ENCODE data around the gene DNAJC5.

The DNAJC5 gene

DNA sequence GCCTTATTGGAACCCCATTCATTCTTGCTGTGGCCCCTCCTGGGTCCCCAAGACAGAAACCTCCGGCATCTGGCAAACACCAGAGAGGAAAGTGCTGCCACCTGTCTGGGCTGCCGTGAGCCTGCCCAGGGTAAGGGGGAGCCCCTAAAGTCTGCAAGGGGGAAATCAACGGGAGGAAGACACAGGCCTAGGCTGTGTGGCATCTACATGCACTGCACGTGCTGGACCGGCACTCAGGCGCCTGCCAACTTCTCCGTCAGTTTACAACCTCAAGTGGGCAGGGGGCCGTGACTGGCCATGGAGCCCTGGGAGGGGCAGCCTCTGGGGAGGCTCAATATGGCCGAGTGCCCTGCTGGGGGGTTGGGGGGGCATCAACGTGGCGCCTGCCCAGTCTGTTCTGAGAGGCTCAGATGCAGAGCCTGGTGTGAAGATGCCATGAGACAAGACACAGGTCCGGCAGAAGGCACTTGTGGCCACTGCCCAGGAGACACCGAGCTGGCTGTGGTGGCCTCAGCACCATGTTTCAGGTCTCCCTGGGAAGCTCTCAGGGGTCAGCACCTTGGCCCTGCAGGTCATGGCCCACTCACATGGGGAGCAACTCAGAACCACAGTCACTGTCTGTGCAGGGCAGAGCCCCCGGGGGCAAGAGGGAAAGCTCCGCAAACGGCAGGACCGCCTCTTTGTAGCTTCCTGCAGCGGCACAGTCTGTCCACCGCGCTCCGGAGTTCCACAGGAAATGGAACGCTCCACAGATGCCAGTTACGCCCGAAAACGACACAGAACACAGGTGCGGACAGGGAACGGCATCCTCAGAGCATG is 52.9 kb downstream of the DNAJC5 start:
- TF ChIP-seq, protein P1, sequence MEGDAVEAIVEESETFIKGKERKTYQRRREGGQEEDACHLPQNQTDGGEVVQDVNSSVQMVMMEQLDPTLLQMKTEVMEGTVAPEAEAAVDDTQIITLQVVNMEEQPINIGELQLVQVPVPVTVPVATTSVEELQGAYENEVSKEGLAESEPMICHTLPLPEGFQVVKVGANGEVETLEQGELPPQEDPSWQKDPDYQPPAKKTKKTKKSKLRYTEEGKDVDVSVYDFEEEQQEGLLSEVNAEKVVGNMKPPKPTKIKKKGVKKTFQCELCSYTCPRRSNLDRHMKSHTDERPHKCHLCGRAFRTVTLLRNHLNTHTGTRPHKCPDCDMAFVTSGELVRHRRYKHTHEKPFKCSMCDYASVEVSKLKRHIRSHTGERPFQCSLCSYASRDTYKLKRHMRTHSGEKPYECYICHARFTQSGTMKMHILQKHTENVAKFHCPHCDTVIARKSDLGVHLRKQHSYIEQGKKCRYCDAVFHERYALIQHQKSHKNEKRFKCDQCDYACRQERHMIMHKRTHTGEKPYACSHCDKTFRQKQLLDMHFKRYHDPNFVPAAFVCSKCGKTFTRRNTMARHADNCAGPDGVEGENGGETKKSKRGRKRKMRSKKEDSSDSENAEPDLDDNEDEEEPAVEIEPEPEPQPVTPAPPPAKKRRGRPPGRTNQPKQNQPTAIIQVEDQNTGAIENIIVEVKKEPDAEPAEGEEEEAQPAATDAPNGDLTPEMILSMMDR (IDR thresholded peaks at IDR 0.05; ENCODE audit: low read depth, low read length, poor library complexity, severe bottlenecking), result no peak
- no peak for TF ChIP-seq EZH2phosphoT487 (IDR thresholded peaks at IDR 0.05; ENCODE audit: borderline replicate concordance, low read length)
- Histone ChIP-seq H3K27ac (ENCODE audit: low read depth, low read length) (no peak overlapping the region), H3F3A (ENCODE audit: control insufficient read depth, insufficient read depth) (peaks cover 11% of the 10 kb centered on the region; the same call in 1 of the 2 replicates), H4K20me1 (ENCODE audit: control insufficient read depth, insufficient read depth, low read depth, low read length) (peaks cover 15% of the 10 kb centered on the region; the same call in 1 of the 2 replicates), H3K79me2 (ENCODE audit: control insufficient read depth, low read length) (peaks cover 76% of the 10 kb centered on the region), H3K9me2 (replicated peaks; ENCODE audit: control insufficient read depth, low read length) (no peaks in the 10 kb centered on the region), H3K4me3 (ENCODE audit: low read length) (no peak overlapping the region), H3K9me3 (ENCODE audit: control insufficient read depth, insufficient read depth, low read length) (no peaks in the 10 kb centered on the region), H3K4me2 (ENCODE audit: low read length) (no peak overlapping the region), H3K27me3 (ENCODE audit: control insufficient read depth, low read length) (no peaks in the 10 kb centered on the region), H3K36me3 (ENCODE audit: control insufficient read depth, low read length) (peaks cover 30% of the 10 kb centered on the region), H3K4me1 (ENCODE audit: control insufficient read depth, low read length) (peaks cover 18% of the 10 kb centered on the region)

DNA sequence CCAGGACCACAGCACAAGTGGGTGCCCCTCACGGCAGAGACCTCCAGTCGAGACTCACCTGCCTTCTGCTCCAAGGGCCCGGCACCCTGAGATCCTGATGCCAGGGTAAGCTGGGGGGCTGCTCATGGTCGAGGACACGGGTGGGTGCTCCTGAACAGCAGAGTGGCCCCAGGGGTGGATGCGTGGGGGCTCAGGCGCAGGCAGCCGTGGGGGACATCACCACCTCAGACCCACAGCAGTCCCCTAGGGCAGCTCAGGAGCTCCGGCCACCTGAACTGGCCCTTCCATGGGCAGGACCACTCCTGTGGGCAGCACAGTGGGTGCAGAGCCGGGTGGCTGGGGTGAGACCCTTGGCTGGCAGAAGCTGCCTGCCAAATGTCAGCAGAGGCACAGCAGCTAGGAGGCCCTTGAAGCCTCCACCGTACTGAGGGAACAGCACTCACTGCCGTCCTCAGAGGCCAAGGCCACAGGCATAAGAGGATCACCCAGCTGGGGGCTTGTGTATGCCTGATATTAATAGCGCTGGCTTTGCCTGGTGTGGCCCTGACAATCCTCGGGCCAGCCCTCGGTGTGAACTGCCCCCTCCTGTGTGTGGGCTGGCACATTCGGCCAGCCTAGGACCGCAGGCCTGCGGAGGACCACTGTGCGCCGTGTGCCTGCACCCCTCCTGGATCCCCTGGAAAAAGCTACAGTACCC is 55.9 kb downstream of the DNAJC5 start:
- H3F3A ChIP-seq (ENCODE audit: control insufficient read depth, insufficient read depth), result peaks cover 11% of the 10 kb centered on the region; the same call in 1 of the 2 replicates
- peaks cover 97% of the 10 kb centered on the region for H3K79me2 ChIP-seq (ENCODE audit: control insufficient read depth, low read length)
- TF ChIP-seq, protein P1 (IDR thresholded peaks at IDR 0.05; ENCODE audit: low read depth, low read length, poor library complexity, severe bottlenecking), result no peak
- no peak for TF ChIP-seq EZH2phosphoT487 (IDR thresholded peaks at IDR 0.05; ENCODE audit: borderline replicate concordance, low read length)
- H3K27ac ChIP-seq (ENCODE audit: low read depth, low read length), result no peak overlapping the region
- no peak overlapping the region for H3K4me2 ChIP-seq (ENCODE audit: low read length)
- H3K36me3 ChIP-seq (ENCODE audit: control insufficient read depth, low read length), result peaks cover 4% of the 10 kb centered on the region; the same call in 1 of the 2 replicates
- H3K4me1 ChIP-seq (ENCODE audit: control insufficient read depth, low read length), result peaks cover 30% of the 10 kb centered on the region
- no peaks in the 10 kb centered on the region for H3K27me3 ChIP-seq (ENCODE audit: control insufficient read depth, low read length)
- H3K4me3 ChIP-seq (ENCODE audit: low read length), result no peak overlapping the region
- H3K9me3 ChIP-seq (ENCODE audit: control insufficient read depth, insufficient read depth, low read length), result no peaks in the 10 kb centered on the region
- peaks cover 26% of the 10 kb centered on the region for H4K20me1 ChIP-seq (ENCODE audit: control insufficient read depth, insufficient read depth, low read depth, low read length)
- H3K9me2 ChIP-seq (replicated peaks; ENCODE audit: control insufficient read depth, low read length), result no peaks in the 10 kb centered on the region

DNA sequence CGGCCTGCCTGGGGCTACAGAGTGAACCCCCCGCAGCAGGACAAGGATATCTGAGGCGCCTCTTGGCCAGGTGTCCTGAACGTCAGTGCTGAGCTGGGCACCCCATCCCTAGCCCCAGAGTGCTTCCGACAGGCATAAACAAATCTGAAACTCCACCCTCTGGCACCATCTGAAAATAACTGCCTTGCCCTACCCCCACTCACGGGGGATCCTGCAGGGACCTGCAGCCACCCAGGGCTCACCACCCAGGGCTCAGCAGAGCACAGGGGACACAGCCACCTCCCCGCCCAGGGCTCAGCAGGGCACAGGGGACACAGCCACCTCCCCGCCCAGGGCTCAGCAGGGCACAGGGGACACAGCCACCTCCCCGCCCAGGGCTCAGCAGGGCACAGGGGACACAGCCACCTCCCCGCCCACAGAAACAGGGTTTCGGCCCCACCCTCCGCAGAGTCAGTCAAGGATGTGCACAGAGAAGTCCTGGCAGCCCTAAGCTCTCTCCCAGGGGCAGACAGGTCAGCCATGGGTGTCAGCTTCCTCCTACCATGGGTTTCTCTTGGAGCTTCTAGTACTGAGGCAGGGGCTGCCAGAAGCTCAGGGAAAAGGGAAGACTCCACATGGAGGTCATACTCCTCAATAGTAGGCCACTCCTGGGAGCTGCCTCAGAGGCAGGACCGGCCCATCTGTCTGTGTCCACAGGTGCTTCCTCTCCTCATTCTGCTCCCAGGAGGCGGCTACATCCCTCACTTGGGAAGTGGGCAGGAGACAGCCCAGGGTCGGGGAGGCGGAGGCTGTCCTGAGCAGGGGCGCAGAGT is 56.7 kb downstream of the DNAJC5 start:
- Histone ChIP-seq H3K27me3 (ENCODE audit: control insufficient read depth, low read length) (no peaks in the 10 kb centered on the region), H3K27ac (ENCODE audit: low read depth, low read length) (no peak overlapping the region), H3K4me1 (ENCODE audit: control insufficient read depth, low read length) (peaks cover 30% of the 10 kb centered on the region), H3F3A (ENCODE audit: control insufficient read depth, insufficient read depth) (peaks cover 11% of the 10 kb centered on the region; the same call in 1 of the 2 replicates), H3K79me2 (ENCODE audit: control insufficient read depth, low read length) (peaks cover 93% of the 10 kb centered on the region), H3K4me3 (ENCODE audit: low read length) (no peak overlapping the region), H3K36me3 (ENCODE audit: control insufficient read depth, low read length) (peaks cover 4% of the 10 kb centered on the region; the same call in 1 of the 2 replicates), H3K9me2 (replicated peaks; ENCODE audit: control insufficient read depth, low read length) (no peaks in the 10 kb centered on the region), H3K9me3 (ENCODE audit: control insufficient read depth, insufficient read depth, low read length) (no peaks in the 10 kb centered on the region), H3K4me2 (ENCODE audit: low read length) (no peak overlapping the region), H4K20me1 (ENCODE audit: control insufficient read depth, insufficient read depth, low read depth, low read length) (peaks cover 26% of the 10 kb centered on the region)
- no peak for TF ChIP-seq EZH2phosphoT487 (IDR thresholded peaks at IDR 0.05; ENCODE audit: borderline replicate concordance, low read length)
- TF ChIP-seq, protein P1 (IDR thresholded peaks at IDR 0.05; ENCODE audit: low read depth, low read length, poor library complexity, severe bottlenecking), result no peak

Data from DOHH2 (cell line).